ENCODE measurements around the gene DLG1. TPM values are rescaled to one million over a fixed set of nuclear protein-coding genes. Genes with fewer than 3 reads are reported as not detected.

DLG1 gene
- 106 to 114 TPM (median 107 TPM) in 3 replicates for total RNA-seq

GRCh38 chr3:197298341-197298944 is at the start of gene DLG1:
Gene DLG1 (minus strand): TSS chr3:197298612. CDS start chr3:197297204, 1,408 bp downstream.
- peaks cover 18% of the 10 kb centered on the region for H3K4me1 Mint-ChIP-seq
- H3K9me3 Mint-ChIP-seq, result no peaks in the 10 kb centered on the region
- DNase-seq (ENCODE audit: low spot score in 2 of 2, unreplicated experiment in 2 of 2), result peak; percentile 79 to 83
- peak within 1 kb of the TSS; percentile 80 for H3K4me3 Mint-ChIP-seq
- no peaks in the 10 kb centered on the region for H3K36me3 Mint-ChIP-seq
- H3K27me3 Mint-ChIP-seq (ENCODE audit: low read depth), result no peaks in the 10 kb centered on the region
- peak within 1 kb of the TSS; percentile 97 for H3K27ac Mint-ChIP-seq
- TF ChIP-seq CTCF (IDR thresholded peaks at IDR 0.05; ENCODE audit: unreplicated experiment), result no peak

DNA sequence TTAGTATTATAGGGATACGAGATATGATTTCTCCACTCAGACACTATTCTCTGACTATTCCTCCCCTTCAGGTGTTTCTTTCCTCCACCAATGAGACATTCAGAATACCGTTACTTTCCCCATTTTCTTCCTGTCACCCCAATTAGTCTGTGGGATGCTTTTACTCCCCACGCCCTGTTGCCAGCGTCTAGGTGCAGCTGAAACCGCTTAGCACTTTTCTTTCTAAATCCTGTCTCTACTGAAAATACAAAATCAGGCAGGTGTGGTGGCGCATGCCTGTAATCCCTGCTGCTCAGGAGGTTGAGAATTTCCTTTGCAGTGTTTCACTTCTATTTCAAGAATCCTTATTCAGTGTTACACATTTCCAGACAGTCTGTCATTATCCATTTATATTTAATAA is 49.6 kb upstream of the DLG1 start:
- DNase-seq (ENCODE audit: low spot score in 2 of 2, unreplicated experiment in 2 of 2), result no peak
- peaks cover 13% of the 10 kb centered on the region for H3K4me1 Mint-ChIP-seq
- H3K27me3 Mint-ChIP-seq (ENCODE audit: low read depth), result no peaks in the 10 kb centered on the region
- H3K36me3 Mint-ChIP-seq, result no peaks in the 10 kb centered on the region
- H3K4me3 Mint-ChIP-seq, result no peak overlapping the region
- H3K9me3 Mint-ChIP-seq, result peaks cover 6% of the 10 kb centered on the region
- no peak overlapping the region for H3K27ac Mint-ChIP-seq
- TF ChIP-seq CTCF (IDR thresholded peaks at IDR 0.05; ENCODE audit: unreplicated experiment), result no peak

GRCh38 chr3:197345390-197345789 is 47.0 kb upstream of the DLG1 start:
- DNase-seq (ENCODE audit: low spot score in 2 of 2, unreplicated experiment in 2 of 2), result no peak
- no peak for TF ChIP-seq CTCF (IDR thresholded peaks at IDR 0.05; ENCODE audit: unreplicated experiment)
- Mint-ChIP-seq H3K27ac (no peak overlapping the region), H3K36me3 (no peaks in the 10 kb centered on the region), H3K27me3 (ENCODE audit: low read depth) (no peaks in the 10 kb centered on the region), H3K4me3 (no peak overlapping the region), H3K4me1 (peaks cover 7% of the 10 kb centered on the region), H3K9me3 (peaks cover under 1% of the 10 kb centered on the region)

GRCh38 chr3:197344582-197345318 is 46.3 kb upstream of the DLG1 start:
- H3K4me3 Mint-ChIP-seq, result no peak overlapping the region
- no peak overlapping the region for H3K27ac Mint-ChIP-seq
- H3K36me3 Mint-ChIP-seq, result no peaks in the 10 kb centered on the region
- H3K27me3 Mint-ChIP-seq (ENCODE audit: low read depth), result no peaks in the 10 kb centered on the region
- TF ChIP-seq CTCF (IDR thresholded peaks at IDR 0.05; ENCODE audit: unreplicated experiment), result no peak
- no peak for DNase-seq (ENCODE audit: low spot score in 2 of 2, unreplicated experiment in 2 of 2)
- H3K4me1 Mint-ChIP-seq, result peaks cover 14% of the 10 kb centered on the region
- H3K9me3 Mint-ChIP-seq, result no peaks in the 10 kb centered on the region

DNA sequence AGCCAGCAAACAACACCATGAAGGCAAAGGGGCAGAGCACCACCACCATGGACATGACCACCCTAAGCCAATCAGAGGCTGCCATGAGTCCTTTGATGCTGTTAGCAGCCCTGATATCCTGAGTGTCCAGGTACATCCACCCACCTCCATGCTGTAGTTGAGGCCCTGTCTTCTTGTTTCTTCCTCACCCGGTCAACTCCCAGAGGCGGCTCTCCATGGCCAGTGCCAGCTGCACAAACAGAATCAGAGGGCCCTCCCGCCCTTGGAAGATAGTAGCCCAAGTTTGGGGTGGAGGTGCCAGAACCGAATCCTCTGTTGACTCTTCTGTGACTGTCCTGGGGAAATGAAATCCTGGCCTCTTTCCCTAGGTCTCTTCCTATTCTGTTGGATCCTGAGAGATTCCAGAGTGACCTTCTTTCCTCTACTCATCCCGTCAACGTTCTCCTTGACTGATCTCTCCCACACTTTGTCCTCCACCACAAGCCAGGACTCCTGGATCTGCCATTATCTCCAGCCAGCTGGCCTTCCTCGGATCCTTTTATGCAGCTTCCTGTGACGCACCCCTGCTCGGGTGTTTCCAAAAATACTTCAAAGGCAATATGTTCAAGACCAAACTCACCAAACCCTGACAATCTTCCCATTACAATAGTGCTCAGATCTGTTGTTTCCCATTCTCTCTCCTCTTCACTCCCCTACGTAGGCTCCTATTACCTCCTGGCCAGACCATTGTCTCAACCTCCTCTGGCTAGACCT is 45.4 kb upstream of the DLG1 start:
- H3K4me3 Mint-ChIP-seq, result no peak overlapping the region
- H3K9me3 Mint-ChIP-seq, result no peaks in the 10 kb centered on the region
- TF ChIP-seq CTCF (IDR thresholded peaks at IDR 0.05; ENCODE audit: unreplicated experiment), result no peak
- no peaks in the 10 kb centered on the region for H3K36me3 Mint-ChIP-seq
- H3K4me1 Mint-ChIP-seq, result peaks cover 15% of the 10 kb centered on the region
- H3K27me3 Mint-ChIP-seq (ENCODE audit: low read depth), result no peaks in the 10 kb centered on the region
- DNase-seq (ENCODE audit: low spot score in 2 of 2, unreplicated experiment in 2 of 2), result no peak
- H3K27ac Mint-ChIP-seq, result no peak overlapping the region
